Mesenchymal stem cell (in vitro differentiated cells and primary cell): ENCODE measurements around the gene SORCS3.

ENCODE experiments used
- DNase-seq: peaks from one replicate; pipeline ENCODE4 v3.0.0-alpha.2; 2013
- H2AFZ ChIP-seq: one replicate; pipeline ENCODE4 v1.6.1; 2013; ENCODE audit warnings: low read depth, mild to moderate bottlenecking, control low read depth, inconsistent platforms, low read length, moderate library complexity
- H2AK5ac ChIP-seq: 2 replicates; pipeline ENCODE4 v1.6.1; 2013; ENCODE audit warnings: low read length, moderate library complexity, mild to moderate bottlenecking, inconsistent platforms; ENCODE audit not compliant: severe bottlenecking
- H2BK120ac ChIP-seq: one replicate; pipeline ENCODE4 v1.6.1; 2013; ENCODE audit warnings: low read depth, mild to moderate bottlenecking, inconsistent platforms, low read length, moderate library complexity
- H2BK12ac ChIP-seq, 2 experiments: one replicate each; pipeline ENCODE4 v1.6.1; 2013; ENCODE audit warnings: inconsistent platforms in 2 of 2, low read length in 2 of 2, mild to moderate bottlenecking in 2 of 2, moderate library complexity in 2 of 2, control low read depth in 1 of 2
- H2BK15ac ChIP-seq: one replicate; pipeline ENCODE4 v1.6.1; 2013; ENCODE audit warnings: mild to moderate bottlenecking, low read depth, inconsistent platforms; ENCODE audit not compliant: poor library complexity, severe bottlenecking
- H2BK5ac ChIP-seq: 2 replicates; pipeline ENCODE4 v1.6.1; 2013; ENCODE audit warnings: low read depth, mild to moderate bottlenecking, low read length, control low read depth, inconsistent platforms; ENCODE audit not compliant: poor library complexity, severe bottlenecking
- H3K14ac ChIP-seq, 2 experiments: one replicate each; pipeline ENCODE4 v1.6.1; 2013; ENCODE audit warnings: inconsistent platforms in 2 of 2, low read length in 2 of 2, control low read depth in 1 of 2, mild to moderate bottlenecking in 1 of 2, moderate library complexity in 1 of 2
- H3K18ac ChIP-seq, 2 experiments: one replicate each; pipeline ENCODE4 v1.6.1; 2013; ENCODE audit warnings: inconsistent platforms in 2 of 2, low read length in 2 of 2, control low read depth in 1 of 2, low read depth in 1 of 2, mild to moderate bottlenecking in 1 of 2
- H3K23ac ChIP-seq, 2 experiments: one replicate each; pipeline ENCODE4 v1.6.1; 2013; ENCODE audit warnings: inconsistent platforms in 2 of 2, low read length in 2 of 2, mild to moderate bottlenecking in 2 of 2, moderate library complexity in 2 of 2, control low read depth in 1 of 2
- H3K27ac ChIP-seq: 2 replicates; pipeline ENCODE4 v1.5.1; 2013; ENCODE audit warnings: mild to moderate bottlenecking, moderate library complexity, low read length, control low read depth, inconsistent platforms; ENCODE audit not compliant: poor library complexity, severe bottlenecking
- H3K27me3 ChIP-seq, 2 experiments: 2 replicates each; pipeline versions ENCODE4 v1.6.1 to v1.7.0; 2013; ENCODE audit warnings: low read length in 2 of 2, mild to moderate bottlenecking in 2 of 2, moderate library complexity in 2 of 2, control low read depth in 1 of 2, inconsistent platforms in 1 of 2; ENCODE audit not compliant: control insufficient read depth in 1 of 2, insufficient read depth in 1 of 2
- H3K36me3 ChIP-seq, 2 experiments: 2 replicates each; pipeline versions ENCODE4 v1.6.1 to v1.7.0; 2013; ENCODE audit warnings: low read length in 2 of 2, control low read depth in 1 of 2, inconsistent platforms in 1 of 2, low read depth in 1 of 2, mild to moderate bottlenecking in 1 of 2; ENCODE audit not compliant: insufficient read depth in 2 of 2, control insufficient read depth in 1 of 2
- H3K4ac ChIP-seq, 2 experiments: one replicate each; pipeline ENCODE4 v1.6.1; 2013; ENCODE audit warnings: inconsistent platforms in 2 of 2, low read length in 2 of 2, mild to moderate bottlenecking in 2 of 2, moderate library complexity in 2 of 2, control low read depth in 1 of 2, low read depth in 1 of 2
- H3K4me1 ChIP-seq: 2 replicates; pipeline ENCODE4 v1.6.1; 2013; ENCODE audit warnings: low read depth, low read length, control low read depth; ENCODE audit not compliant: control insufficient read depth, insufficient read depth
- H3K4me2 ChIP-seq: 2 replicates; pipeline ENCODE4 v1.6.1; 2013; ENCODE audit warnings: low read length, mild to moderate bottlenecking, inconsistent platforms; ENCODE audit not compliant: poor library complexity, severe bottlenecking
- H3K4me3 ChIP-seq, 2 experiments: 2 replicates each; pipeline versions ENCODE4 v1.5.1 to v1.7.0; 2013; ENCODE audit warnings: low read length in 2 of 2, mild to moderate bottlenecking in 2 of 2, control low read depth in 1 of 2, low read depth in 1 of 2; ENCODE audit not compliant: insufficient read depth in 1 of 2
- H3K79me1 ChIP-seq: replicated peaks from 2 replicates; pipeline ENCODE4 v1.6.1; 2013; ENCODE audit warnings: mild to moderate bottlenecking, control low read depth, low read length, inconsistent platforms; ENCODE audit not compliant: poor library complexity, severe bottlenecking
- H3K9ac ChIP-seq: 2 replicates; pipeline ENCODE4 v1.7.0; 2013; ENCODE audit warnings: mild to moderate bottlenecking, low read length, moderate library complexity
- H3K9me3 ChIP-seq: 2 replicates; pipeline ENCODE4 v1.7.0; 2013; ENCODE audit warnings: mild to moderate bottlenecking, low read length; ENCODE audit not compliant: control insufficient read depth
- H4K8ac ChIP-seq: one replicate; pipeline ENCODE4 v1.6.1; 2013; ENCODE audit warnings: inconsistent platforms, mild to moderate bottlenecking, low read length, moderate library complexity
- H4K91ac ChIP-seq: one replicate; pipeline ENCODE4 v1.6.1; 2013; ENCODE audit warnings: mild to moderate bottlenecking, low read length, inconsistent platforms
- WGBS: methylation state at CpG from one replicate; pipeline ENCODE4 v1.1.7; 2013; ENCODE audit warnings: mixed read lengths; 5-methylcytosine and 5-hydroxymethylcytosine counted together

SORCS3 gene

GRCh38 chr10:105023211-105024111 is 382.4 kb downstream of the SORCS3 start:
- peak overlapping the region; percentile 56 for H3K9ac ChIP-seq
- H3K27me3 ChIP-seq, result no peaks in the 10 kb centered on the region
- H2BK15ac ChIP-seq, result no peak overlapping the region
- no peak overlapping the region for H3K4me3 ChIP-seq
- H2AK5ac ChIP-seq, result no peak overlapping the region
- no peaks in the 10 kb centered on the region for H3K79me1 ChIP-seq
- H3K9me3 ChIP-seq, result no peaks in the 10 kb centered on the region
- no peak overlapping the region for H3K4ac ChIP-seq
- no peak overlapping the region for H4K8ac ChIP-seq
- 55% methylated on average over 6 of the region's 6 CpGs for WGBS
- no peak overlapping the region for H3K27ac ChIP-seq
- DNase-seq, result no peak
- H3K14ac ChIP-seq, result no peak overlapping the region
- H3K23ac ChIP-seq, result no peak overlapping the region
- no peak overlapping the region for H3K18ac ChIP-seq
- H2BK5ac ChIP-seq, result no peak overlapping the region
- H3K36me3 ChIP-seq, result no peaks in the 10 kb centered on the region
- no peak overlapping the region for H3K4me2 ChIP-seq
- no peak overlapping the region for H2BK12ac ChIP-seq
- no peak overlapping the region for H4K91ac ChIP-seq
- H3K4me1 ChIP-seq, result no peaks in the 10 kb centered on the region
- H2AFZ ChIP-seq, result no peak overlapping the region
- H2BK120ac ChIP-seq, result no peak overlapping the region

GRCh38 chr10:105024184-105024583 is 383.1 kb downstream of the SORCS3 start:
- H3K14ac ChIP-seq, result no peak overlapping the region
- H3K9me3 ChIP-seq, result no peaks in the 10 kb centered on the region
- H3K4me2 ChIP-seq, result no peak overlapping the region
- H2BK12ac ChIP-seq, result no peak overlapping the region
- no peak overlapping the region for H4K8ac ChIP-seq
- no peak overlapping the region for H2BK15ac ChIP-seq
- H3K18ac ChIP-seq, result no peak overlapping the region
- H3K27ac ChIP-seq, result no peak overlapping the region
- no peaks in the 10 kb centered on the region for H3K79me1 ChIP-seq
- no peak overlapping the region for H2AK5ac ChIP-seq
- DNase-seq, result no peak
- H3K4me1 ChIP-seq, result no peaks in the 10 kb centered on the region
- H3K4me3 ChIP-seq, result no peak overlapping the region
- H4K91ac ChIP-seq, result no peak overlapping the region
- H2AFZ ChIP-seq, result no peak overlapping the region
- H3K23ac ChIP-seq, result no peak overlapping the region
- no peaks in the 10 kb centered on the region for H3K27me3 ChIP-seq
- H2BK5ac ChIP-seq, result no peak overlapping the region
- H3K36me3 ChIP-seq, result no peaks in the 10 kb centered on the region
- no peak overlapping the region for H3K4ac ChIP-seq
- no peak overlapping the region for H2BK120ac ChIP-seq
- peak overlapping the region; percentile 56 for H3K9ac ChIP-seq

DNA sequence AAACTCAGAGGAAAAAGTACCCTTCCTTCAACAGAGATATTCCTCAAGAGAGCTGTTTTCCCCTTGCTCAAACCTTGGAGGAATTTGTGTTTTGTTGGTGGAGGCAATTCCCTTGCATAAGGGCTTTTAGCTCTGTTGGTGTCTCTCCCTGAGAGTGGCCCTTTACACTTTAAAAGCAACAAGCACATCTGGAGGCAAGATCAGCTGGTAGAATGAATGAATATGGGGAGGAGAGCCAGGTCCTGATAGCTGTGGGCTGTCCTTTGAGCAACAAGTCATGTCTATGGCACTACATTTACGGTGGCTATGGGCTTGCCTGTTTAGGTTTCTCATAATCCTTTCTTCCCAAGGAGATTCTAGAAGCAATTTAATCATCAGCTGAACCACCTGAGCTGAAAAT is 384.0 kb downstream of the SORCS3 start:
- Histone ChIP-seq H3K14ac (no peak overlapping the region), H3K9ac (no peak overlapping the region), H3K4me1 (no peaks in the 10 kb centered on the region), H3K23ac (no peak overlapping the region), H2BK12ac (no peak overlapping the region), H3K79me1 (no peaks in the 10 kb centered on the region), H3K4me2 (no peak overlapping the region), H3K9me3 (no peaks in the 10 kb centered on the region), H4K91ac (no peak overlapping the region), H4K8ac (no peak overlapping the region), H2BK15ac (no peak overlapping the region), H3K27ac (no peak overlapping the region), H2BK5ac (no peak overlapping the region), H3K4me3 (no peak overlapping the region), H3K18ac (no peak overlapping the region), H3K4ac (no peak overlapping the region), H2AK5ac (no peak overlapping the region), H3K27me3 (no peaks in the 10 kb centered on the region), H2AFZ (no peak overlapping the region), H2BK120ac (no peak overlapping the region), H3K36me3 (no peaks in the 10 kb centered on the region)
- 58% methylated on average over 1 of the region's 1 CpG for WGBS
- DNase-seq, result no peak

DNA sequence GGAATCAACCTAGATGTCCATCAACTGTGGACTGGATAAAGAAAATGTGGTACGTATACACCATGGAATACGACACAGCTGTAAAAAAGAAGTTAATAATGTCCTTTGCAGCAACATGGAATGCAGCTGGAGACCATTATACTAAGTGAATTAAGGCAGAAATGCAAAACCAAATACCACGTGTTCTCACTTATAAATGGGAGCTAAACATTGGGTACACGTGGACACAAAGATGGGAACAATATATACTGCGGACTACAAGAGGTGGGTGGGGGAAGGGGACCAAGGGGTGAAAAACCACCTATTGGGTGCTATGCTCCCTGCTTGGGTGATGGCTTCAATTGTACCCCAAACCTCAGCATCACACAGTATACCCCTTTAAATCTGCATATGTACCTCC is 385.5 kb downstream of the SORCS3 start:
- Histone ChIP-seq H2AFZ (no peak overlapping the region), H2BK15ac (no peak overlapping the region), H2AK5ac (no peak overlapping the region), H4K91ac (no peak overlapping the region), H2BK120ac (no peak overlapping the region), H3K27me3 (no peaks in the 10 kb centered on the region), H3K4me1 (no peaks in the 10 kb centered on the region), H3K18ac (no peak overlapping the region), H3K79me1 (no peaks in the 10 kb centered on the region), H3K14ac (no peak overlapping the region), H3K23ac (no peak overlapping the region), H3K4me3 (no peak overlapping the region), H4K8ac (no peak overlapping the region), H2BK12ac (no peak overlapping the region), H3K9me3 (no peaks in the 10 kb centered on the region), H3K36me3 (no peaks in the 10 kb centered on the region), H3K9ac (no peak overlapping the region), H2BK5ac (no peak overlapping the region), H3K4ac (no peak overlapping the region), H3K27ac (no peak overlapping the region), H3K4me2 (no peak overlapping the region)
- no peak for DNase-seq
- WGBS, result 77% methylated on average over 5 of the region's 5 CpGs
